HepG2 (cell line): ENCODE results near the gene PLEKHG4B.

ENCODE experiments used
- CREM ChIP-seq, 2 experiments: sonication (generic) in 1 of 2; formaldehyde crosslinking in 1 of 2; IDR thresholded peaks; 2 replicates each; pipeline versions ENCODE4 v1.4.0 to v1.6.1; 2016 to 2020; ENCODE audit warnings: antibody characterized with exemption in 1 of 2, mild to moderate bottlenecking in 1 of 2, missing genetic modification reagents in 1 of 2
- CTCF ChIP-seq: sonication (generic); formaldehyde crosslinking; IDR thresholded peaks from 2 replicates; pipeline ENCODE4 v1.5.0; 2020; ENCODE audit warnings: mild to moderate bottlenecking, missing genetic modification reagents, moderate library complexity
- DPF2 ChIP-seq: sonication (generic); formaldehyde crosslinking; IDR thresholded peaks from 2 replicates; pipeline ENCODE4 v1.4.0; 2020; ENCODE audit warnings: mild to moderate bottlenecking, low read depth, missing genetic modification reagents, borderline replicate concordance
- FOSL1 ChIP-seq: sonication (generic); formaldehyde crosslinking; IDR thresholded peaks from 2 replicates; pipeline ENCODE4 v1.9.0; 2021; ENCODE audit warnings: missing genetic modification reagents, borderline replicate concordance
- GLI4 ChIP-seq: sonication (generic); formaldehyde crosslinking; IDR thresholded peaks from 2 replicates; pipeline ENCODE4 v1.5.1; 2020; ENCODE audit warnings: missing genetic modification reagents, mild to moderate bottlenecking, moderate library complexity, borderline replicate concordance
- LBX2 ChIP-seq: sonication (generic); formaldehyde crosslinking; IDR thresholded peaks from 2 replicates; pipeline ENCODE4 v1.5.0; 2020; ENCODE audit warnings: missing genetic modification reagents, mild to moderate bottlenecking, borderline replicate concordance
- PHF20 ChIP-seq: sonication (generic); formaldehyde crosslinking; IDR thresholded peaks from 2 replicates; pipeline ENCODE4 v1.5.0; 2020; ENCODE audit warnings: mild to moderate bottlenecking, missing genetic modification reagents
- PHF21A ChIP-seq: sonication (generic); formaldehyde crosslinking; IDR thresholded peaks from 2 replicates; pipeline ENCODE4 v1.5.0; 2020; ENCODE audit warnings: mild to moderate bottlenecking, missing genetic modification reagents
- RAD21 ChIP-seq: fragments of 450-650 bp; formaldehyde crosslinking; IDR thresholded peaks from 2 replicates; pipeline ENCODE4 v1.5.0; 2020; ENCODE audit warnings: mild to moderate bottlenecking
- SATB2 ChIP-seq: sonication (generic); formaldehyde crosslinking; IDR thresholded peaks from 2 replicates; pipeline ENCODE4 v1.5.0; 2020; ENCODE audit warnings: missing genetic modification reagents
- SMAD9 ChIP-seq: sonication (generic); formaldehyde crosslinking; IDR thresholded peaks from 2 replicates; pipeline ENCODE4 v1.5.1; 2020; ENCODE audit warnings: mild to moderate bottlenecking, missing genetic modification reagents
- ZNF318 ChIP-seq: sonication (generic); formaldehyde crosslinking; IDR thresholded peaks from 2 replicates; pipeline ENCODE4 v1.4.0; 2020; ENCODE audit warnings: mild to moderate bottlenecking, missing genetic modification reagents
- ZNF607 ChIP-seq: sonication (generic); formaldehyde crosslinking; IDR thresholded peaks from 2 replicates; pipeline ENCODE4 v1.5.1; 2020; ENCODE audit warnings: missing genetic modification reagents, mild to moderate bottlenecking, borderline replicate concordance

GRCh38 chr5:219991-220390 lies 128.0 kb downstream of the PLEKHG4B start:
- TF ChIP-seq GLI4 (CRISPR knock-in tag) (no peak), DPF2 (CRISPR knock-in tag) (no peak), PHF21A (CRISPR knock-in tag) (no peak), CREM (IDR thresholded peaks at IDR 0.05) (no peak), CREM (CRISPR knock-in tag; IDR thresholded peaks at IDR 0.05) (no peak), SMAD9 (no peak), PHF20 (CRISPR knock-in tag) (no peak), CTCF (CRISPR knock-in tag) (no peak), ZNF318 (CRISPR knock-in tag) (no peak), FOSL1 (no peak), SATB2 (CRISPR knock-in tag) (no peak), ZNF607 (CRISPR knock-in tag) (no peak), LBX2 (CRISPR knock-in tag) (no peak), RAD21 (CRISPR knock-in tag) (no peak)
